ENCODE measurements around the gene P4HA2.
A peak's percentile ranks its signal among the peaks of the same experiment; 100 is the strongest.

P4HA2 gene

GRCh38 chr5:132227485-132228240 is at the start of gene P4HA2:
P4HA2 (minus strand) TSS chr5:132227853; CDS start chr5:132218626, 9,227 bp downstream.
- DNase-seq, result peak; percentile 29

GRCh38 chr5:132277256-132277655 is 49.6 kb upstream of the P4HA2 start:
- DNase-seq, result no peak

- DNase-seq, result no peak
Measured at GRCh38 chr5:132275367-132276220, 47.9 kb upstream of the P4HA2 start.

GRCh38 chr5:132274050-132274792 is 46.6 kb upstream of the P4HA2 start:
- DNase-seq, result no peak

GRCh38 chr5:132273631-132274030 is 46.0 kb upstream of the P4HA2 start:
- no peak for DNase-seq

- peak; percentile 71 for DNase-seq
Measured at GRCh38 chr5:132272311-132273210, 44.9 kb upstream of the P4HA2 start.

- peak; percentile 31 for DNase-seq
Measured at GRCh38 chr5:132271251-132272246, 43.9 kb upstream of the P4HA2 start.

GRCh38 chr5:132270706-132271105 is 43.1 kb upstream of the P4HA2 start:
- no peak for DNase-seq

GRCh38 chr5:132270335-132270665 is 42.6 kb upstream of the P4HA2 start:
- no peak for DNase-seq

GRCh38 chr5:132269635-132270334 is 42.1 kb upstream of the P4HA2 start:
- no peak for DNase-seq

GRCh38 chr5:132268769-132269551 is 41.3 kb upstream of the P4HA2 start:
- no peak for DNase-seq

- no peak for DNase-seq
Measured at GRCh38 chr5:132267931-132268768, 40.5 kb upstream of the P4HA2 start.

GRCh38 chr5:132267166-132267739 is 39.6 kb upstream of the P4HA2 start:
- no peak for DNase-seq

- no peak for DNase-seq
Measured at GRCh38 chr5:132266836-132267160, 39.1 kb upstream of the P4HA2 start.

GRCh38 chr5:132266031-132266835 is 38.6 kb upstream of the P4HA2 start:
- DNase-seq, result no peak

GRCh38 chr5:132265336-132266030 is 37.8 kb upstream of the P4HA2 start:
- no peak for DNase-seq

Measured in activated T-cell treated with anti-CD3 and anti-CD28 coated beads, Interleukin-2, amount 50 U/mL, for 1 hour (primary cell).